HG03095 (cell line): Measurements from ENCODE around the gene PODXL2.

Experiments
- ATAC-seq: cut with Tn5 transposase; IDR thresholded peaks from one replicate; pipeline ENCODE4 v1.9.1; 2021; ENCODE audit warnings: moderate library complexity; ENCODE audit not compliant: unreplicated experiment

PODXL2 gene

GRCh38 chr3:127629467-127630403 is 750 bp downstream of the PODXL2 start:
- no peak for ATAC-seq

GRCh38 chr3:127630811-127631714 is 2.1 kb downstream of the PODXL2 start:
- no peak for ATAC-seq

GRCh38 chr3:127632035-127632820 is 3.2 kb downstream of the PODXL2 start:
- no peak for ATAC-seq

GRCh38 chr3:127634653-127635052 is 5.7 kb downstream of the PODXL2 start:
- ATAC-seq, result no peak

DNA sequence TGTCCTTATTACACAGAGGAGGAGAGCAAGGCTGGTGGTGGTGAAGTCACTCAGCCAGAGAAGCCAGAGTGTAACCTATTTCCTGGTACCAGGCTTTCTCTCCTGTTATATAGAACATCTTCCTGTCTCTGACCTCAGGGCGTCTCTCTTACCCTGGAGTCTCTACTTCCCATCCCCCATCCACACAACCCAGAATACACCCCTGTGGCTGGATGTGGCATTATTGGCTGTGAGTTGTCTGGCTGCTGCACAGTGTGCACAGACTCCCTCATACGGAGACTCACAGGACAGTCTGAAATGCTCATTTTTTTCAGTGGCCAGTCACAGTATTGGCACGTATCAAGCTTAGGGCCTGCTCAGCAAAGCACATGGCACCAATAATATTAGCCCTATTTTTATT is 8.6 kb downstream of the PODXL2 start:
- no peak for ATAC-seq

- no peak for ATAC-seq
Observed at GRCh38 chr3:127637971-127638370, 9.0 kb downstream of the PODXL2 start.

GRCh38 chr3:127639173-127640041 is 10.4 kb downstream of the PODXL2 start:
- no peak for ATAC-seq

GRCh38 chr3:127640042-127640355 is 11.0 kb downstream of the PODXL2 start:
- ATAC-seq, result no peak

- no peak for ATAC-seq
Observed at GRCh38 chr3:127644641-127645370, 15.8 kb downstream of the PODXL2 start.

DNA sequence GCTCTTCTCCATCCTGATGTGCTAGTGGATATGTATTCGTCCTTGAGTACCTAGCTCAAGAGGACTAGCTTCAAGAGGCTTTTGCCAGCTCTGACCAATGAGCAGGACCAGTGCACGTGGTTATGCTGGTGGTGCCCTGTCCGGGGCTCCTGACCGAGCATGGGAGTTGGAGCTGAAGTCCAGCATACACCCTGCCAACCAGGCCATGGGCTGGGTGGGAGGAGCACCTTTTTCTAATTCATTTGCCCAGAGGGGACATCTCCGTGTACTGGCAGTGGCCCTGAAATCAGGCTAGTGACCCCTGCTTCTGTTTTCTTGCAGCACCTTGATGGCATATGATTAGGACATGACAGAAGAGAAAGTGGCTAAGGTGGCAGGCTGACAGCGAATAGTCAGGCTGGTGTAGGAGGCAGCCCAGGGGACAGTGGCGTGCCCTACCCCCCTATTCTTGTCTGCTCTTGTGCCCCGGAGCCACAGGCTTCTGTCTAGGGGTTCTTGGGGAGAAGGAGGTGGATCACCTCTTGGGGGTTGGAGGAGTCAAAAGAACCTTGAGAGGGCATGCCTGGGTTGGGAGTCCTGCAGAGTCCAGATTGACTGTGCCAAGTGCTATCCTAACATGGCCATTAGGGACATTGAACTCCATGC is 16.5 kb downstream of the PODXL2 start:
- no peak for ATAC-seq

GRCh38 chr3:127646501-127647046 is 17.6 kb downstream of the PODXL2 start:
- ATAC-seq, result no peak

- ATAC-seq, result no peak
Observed at GRCh38 chr3:127647166-127647844, 18.3 kb downstream of the PODXL2 start.

GRCh38 chr3:127647845-127648204 is 18.8 kb downstream of the PODXL2 start:
- ATAC-seq, result no peak

DNA sequence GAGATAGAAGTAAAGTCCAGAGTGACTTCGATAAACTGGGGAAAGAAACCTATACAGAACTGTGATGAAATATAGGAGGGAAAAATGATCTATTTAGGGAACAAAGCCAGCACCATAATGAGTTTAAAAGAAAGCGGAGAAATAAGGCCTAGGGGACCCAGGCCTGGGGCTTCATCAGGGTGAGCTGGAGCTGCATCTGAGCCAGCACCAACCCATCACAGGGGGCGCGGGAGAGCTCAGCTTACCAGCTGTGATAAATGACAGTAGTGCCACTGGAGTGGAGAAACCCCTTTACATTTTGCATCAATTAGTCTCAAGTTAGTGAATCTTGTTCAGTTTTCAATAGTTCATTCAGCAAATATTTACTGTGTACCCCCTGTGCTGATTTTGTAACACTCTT is 21.3 kb downstream of the PODXL2 start:
- no peak for ATAC-seq

DNA sequence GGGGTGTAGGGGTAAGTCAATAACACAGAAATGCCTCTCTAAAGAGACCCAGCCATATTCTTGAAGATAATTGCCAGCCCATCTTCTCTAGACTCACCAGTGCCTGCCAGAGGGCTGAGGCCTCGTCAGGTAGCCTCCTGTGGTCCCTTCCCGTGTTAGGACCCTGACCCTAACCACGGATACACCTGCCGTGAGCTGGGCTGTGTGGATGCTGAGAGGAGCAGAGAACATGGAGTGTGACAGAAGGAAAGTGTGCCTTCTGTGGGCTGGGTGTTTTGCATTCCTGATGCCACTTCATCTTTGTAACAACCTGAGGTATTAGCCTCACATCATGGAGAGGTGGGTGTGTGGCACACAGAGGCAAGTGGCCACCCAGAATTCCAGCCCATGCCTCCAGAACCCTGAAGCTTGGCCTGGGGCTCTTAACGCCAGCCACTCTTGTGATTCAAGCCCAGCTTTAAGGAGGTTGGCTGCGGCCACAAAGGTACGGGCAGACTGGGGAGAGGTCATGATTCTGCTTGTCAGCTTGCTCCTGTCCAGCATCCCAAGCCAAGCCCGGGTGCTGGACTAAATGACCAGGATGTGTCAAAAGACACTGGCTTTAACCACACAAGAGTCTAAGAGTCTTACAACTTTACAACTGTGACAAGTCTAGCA is 22.7 kb downstream of the PODXL2 start:
- no peak for ATAC-seq

DNA sequence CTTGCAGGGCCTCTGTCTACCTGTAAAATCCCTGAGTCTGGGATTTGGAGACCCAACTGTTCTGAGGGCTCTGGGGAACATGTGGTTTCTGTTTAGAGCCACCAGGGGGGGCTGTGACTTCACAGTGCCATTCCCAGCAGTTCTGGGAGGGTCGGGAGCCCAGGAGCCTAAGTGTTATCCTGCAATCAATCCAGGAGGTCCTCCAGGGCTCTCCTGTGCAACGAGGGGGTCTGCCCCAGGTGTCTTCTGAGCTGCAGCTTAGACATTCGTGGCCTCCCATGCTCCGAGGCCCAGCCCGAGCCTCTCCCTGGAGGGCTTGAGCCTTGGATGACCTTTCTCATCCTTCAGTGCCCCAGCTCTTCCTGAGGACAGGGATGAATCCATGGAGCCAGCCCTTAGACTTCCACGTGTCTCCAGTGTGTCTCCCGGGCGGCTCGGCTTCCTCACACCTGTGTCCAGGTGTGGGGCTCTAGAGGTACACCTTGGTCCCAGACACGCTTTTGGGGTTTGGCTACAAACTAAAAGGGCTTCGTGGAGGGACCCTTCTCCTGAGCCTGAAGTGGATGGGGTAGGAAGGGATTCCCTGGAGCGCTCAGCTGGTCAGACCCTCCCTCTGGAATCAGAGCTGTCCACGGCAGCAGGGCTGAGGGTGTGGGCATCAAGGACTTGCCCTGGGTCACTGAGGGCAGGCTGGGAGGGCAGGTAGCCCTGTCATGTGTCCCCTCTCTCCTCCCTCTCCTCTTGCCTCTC is 23.4 kb downstream of the PODXL2 start:
- no peak for ATAC-seq

DNA sequence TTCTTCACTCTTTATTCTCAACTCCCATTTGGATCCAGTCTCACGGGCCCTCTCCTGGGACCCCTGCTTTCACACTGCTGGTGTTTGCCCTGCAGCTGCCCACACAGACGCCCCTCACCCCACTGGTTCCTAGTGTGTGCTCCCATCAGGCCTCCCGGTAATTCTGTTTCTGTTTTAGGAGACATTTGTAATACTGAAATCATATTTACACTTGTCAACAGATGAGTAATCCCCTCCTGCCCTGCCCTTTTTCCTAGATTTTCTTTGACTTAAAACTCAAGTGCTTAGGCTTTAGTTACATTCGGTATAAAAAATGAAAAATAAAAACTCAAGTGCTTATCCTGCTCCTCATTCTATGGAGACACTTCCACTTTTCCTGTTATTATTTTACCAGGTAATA is 25.4 kb downstream of the PODXL2 start:
- no peak for ATAC-seq
